HepG2 (cell line): Measurements from ENCODE around the gene SNRNP27. TPM values are rescaled to one million over a fixed set of nuclear protein-coding genes. Genes with fewer than 3 reads are reported as not detected.

ENCODE experiments used
- AHR ChIP-seq: IDR thresholded peaks from 2 replicates; pipeline ENCODE4 v1.6.1; 2018; ENCODE audit warnings: missing genetic modification reagents, missing compliant biosample characterization
- CEBPB ChIP-seq: IDR thresholded peaks from 2 replicates; pipeline ENCODE4 v1.6.1; 2011; ENCODE audit warnings: low read depth, low read length, improper control_type of control experiment, borderline replicate concordance
- EP300 ChIP-seq, 3 experiments: sonication (generic) in 1 of 3; formaldehyde crosslinking in 1 of 3; IDR thresholded peaks; 2 replicates each; pipeline versions ENCODE4 v1.5.1 to v1.6.1; 2011 to 2020; ENCODE audit warnings: low read depth in 2 of 3, low read length in 2 of 3, borderline replicate concordance in 1 of 3, improper control_type of control experiment in 1 of 3, mild to moderate bottlenecking in 1 of 3, missing genetic modification reagents in 1 of 3, moderate library complexity in 1 of 3
- FOXJ3 ChIP-seq: sonication (generic); formaldehyde crosslinking; IDR thresholded peaks from 2 replicates; pipeline ENCODE4 v1.4.0; 2020; ENCODE audit warnings: missing genetic modification reagents, mild to moderate bottlenecking, borderline replicate concordance
- GMEB2 ChIP-seq: IDR thresholded peaks from 2 replicates; pipeline ENCODE4 v1.6.1; 2016; ENCODE audit warnings: missing biosample characterization, missing genetic modification reagents, low read depth
- KAT7 ChIP-seq: IDR thresholded peaks from 2 replicates; pipeline ENCODE4 v1.6.1; 2018; ENCODE audit warnings: borderline replicate concordance, missing compliant biosample characterization
- MYNN ChIP-seq: sonication (generic); formaldehyde crosslinking; IDR thresholded peaks from 2 replicates; pipeline ENCODE4 v1.4.0; 2020; ENCODE audit warnings: mild to moderate bottlenecking, low read depth, missing genetic modification reagents
- PCBP1 ChIP-seq: fragments of 200-400 bp; formaldehyde crosslinking; IDR thresholded peaks from 2 replicates; pipeline ENCODE4 v1.6.1; 2017; ENCODE audit warnings: mild to moderate bottlenecking, low read depth, low read length, borderline replicate concordance
- PHB2 ChIP-seq: fragments of 450-650 bp; IDR thresholded peaks from 2 replicates; pipeline ENCODE4 v1.6.1; 2018; ENCODE audit not compliant: partially characterized antibody
- SAFB2 ChIP-seq: sonication (generic); formaldehyde crosslinking; IDR thresholded peaks from 2 replicates; pipeline ENCODE4 v1.5.1; 2020; ENCODE audit warnings: missing genetic modification reagents, low read depth, mild to moderate bottlenecking, borderline replicate concordance
- STAT5B ChIP-seq: sonication (generic); formaldehyde crosslinking; IDR thresholded peaks from 2 replicates; pipeline ENCODE4 v1.4.0; 2020; ENCODE audit warnings: missing genetic modification reagents
- TEF ChIP-seq: sonication (generic); formaldehyde crosslinking; IDR thresholded peaks from 2 replicates; pipeline ENCODE4 v1.5.0; 2020; ENCODE audit warnings: missing genetic modification reagents
- THAP7 ChIP-seq: sonication (generic); formaldehyde crosslinking; IDR thresholded peaks from 2 replicates; pipeline ENCODE4 v1.8.1; 2023; ENCODE audit warnings: mild to moderate bottlenecking, missing genetic modification reagents
- TRIM24 ChIP-seq: sonication (generic); formaldehyde crosslinking; IDR thresholded peaks from 2 replicates; pipeline ENCODE4 v1.8.0; 2022; ENCODE audit warnings: mild to moderate bottlenecking, missing genetic modification reagents
- ZNF136 ChIP-seq: sonication (generic); formaldehyde crosslinking; IDR thresholded peaks from 2 replicates; pipeline ENCODE4 v1.8.1; 2022; ENCODE audit warnings: low read depth, mild to moderate bottlenecking, moderate library complexity, missing genetic modification reagents
- ZNF205 ChIP-seq: IDR thresholded peaks from 2 replicates; pipeline ENCODE4 v1.6.1; 2018; ENCODE audit warnings: missing biosample characterization, missing genetic modification reagents
- ZNF768 ChIP-seq: sonication (generic); formaldehyde crosslinking; IDR thresholded peaks from 2 replicates; pipeline ENCODE4 v1.4.0; 2020; ENCODE audit warnings: missing genetic modification reagents
- ZNF772 ChIP-seq: sonication (generic); formaldehyde crosslinking; IDR thresholded peaks from 2 replicates; pipeline ENCODE4 v1.5.0; 2020; ENCODE audit warnings: mild to moderate bottlenecking, missing genetic modification reagents
- ZSCAN9 ChIP-seq: IDR thresholded peaks from 2 replicates; pipeline ENCODE4 v1.6.1; 2016; ENCODE audit warnings: borderline replicate concordance
- polyA plus RNA-seq, 8 experiments: library from polyadenylated mRNA; depleted of rRNA in 3 of 8; stranded (reverse) in 7 of 8; unstranded in 1 of 8; fragments of >200 nt; fragmentation: Illumina TruSeq in 4 of 8; extraction: Trizol in 4 of 8; gene quantifications; 2 replicates each; pipeline versions ENCODE4 v1.2.1 to v1.2.3, GENCODE V29; 2011 to 2016; ENCODE audit warnings: low read depth in 4 of 8, missing spikeins in 1 of 8, mixed read lengths in 1 of 8; ENCODE audit not compliant: insufficient read depth in 1 of 8
- total RNA-seq, 5 experiments: library from RNA; depleted of rRNA; stranded (reverse); fragments of >200 nt; fragmentation: Illumina TruSeq; extraction: Trizol; gene quantifications; 2 replicates each; pipeline ENCODE4 v1.2.3, GENCODE V29; 2016; ENCODE audit warnings: low read depth in 1 of 5
- TF ChIP-seq, protein P1 (sequence below): sonication (generic); formaldehyde crosslinking; IDR thresholded peaks from 2 replicates; pipeline ENCODE4 v1.4.0; 2020; ENCODE audit warnings: missing genetic modification reagents
- TF ChIP-seq, protein P2 (sequence below): sonication (generic); formaldehyde crosslinking; IDR thresholded peaks from 2 replicates; pipeline ENCODE4 v1.4.0; 2020; ENCODE audit warnings: missing genetic modification reagents
- TF ChIP-seq, protein P3 (sequence below): sonication (generic); formaldehyde crosslinking; IDR thresholded peaks from 2 replicates; pipeline ENCODE4 v1.4.0; 2020; ENCODE audit warnings: missing genetic modification reagents, borderline replicate concordance

SNRNP27 gene
- total and polyA plus RNA-seq, 2 of the 13 experiments (the other 11 are each of a cell fraction or from before 2014, with no cell fraction given): 49.8 to 54.6 TPM

GRCh38 chr2:69926849-69927515, 33.2 kb downstream of the SNRNP27 start (continued):
- TF ChIP-seq TEF: no peak
- no peak for TF ChIP-seq SAFB2 (CRISPR knock-in tag)
- no peak for TF ChIP-seq KAT7 (CRISPR knock-in tag)
- TF ChIP-seq ZNF205 (CRISPR knock-in tag): 0 out of 2 replicates have a peak, but pooled peaks have one; percentile 28
- no peak for TF ChIP-seq ZNF768 (CRISPR knock-in tag)
- TF ChIP-seq AHR (CRISPR knock-in tag): no peak
- peak; percentile 78 for TF ChIP-seq TRIM24 (CRISPR knock-in tag)
- TF ChIP-seq GMEB2: no peak
- TF ChIP-seq THAP7: no peak
- no peak for TF ChIP-seq MYNN (CRISPR knock-in tag)
- no peak for TF ChIP-seq ZSCAN9
- peak; percentile 89; a peak in 3 of 4 replicates for TF ChIP-seq EP300 (IDR thresholded peaks at IDR 0.05; ENCODE audit: low read depth in 2 of 2, low read length in 2 of 2)
- TF ChIP-seq EP300 (CRISPR knock-in tag; IDR thresholded peaks at IDR 0.05; ENCODE audit: borderline replicate concordance): no peak; the same call in 1 of the 2 replicates
- TF ChIP-seq ZNF772: no peak
- TF ChIP-seq FOXJ3: no peak; the same call in 1 of the 2 replicates
- no peak for TF ChIP-seq PHB2
- TF ChIP-seq CEBPB: peak; percentile 100
- TF ChIP-seq ZNF136 (CRISPR knock-in tag): no peak
- TF ChIP-seq, protein P1, sequence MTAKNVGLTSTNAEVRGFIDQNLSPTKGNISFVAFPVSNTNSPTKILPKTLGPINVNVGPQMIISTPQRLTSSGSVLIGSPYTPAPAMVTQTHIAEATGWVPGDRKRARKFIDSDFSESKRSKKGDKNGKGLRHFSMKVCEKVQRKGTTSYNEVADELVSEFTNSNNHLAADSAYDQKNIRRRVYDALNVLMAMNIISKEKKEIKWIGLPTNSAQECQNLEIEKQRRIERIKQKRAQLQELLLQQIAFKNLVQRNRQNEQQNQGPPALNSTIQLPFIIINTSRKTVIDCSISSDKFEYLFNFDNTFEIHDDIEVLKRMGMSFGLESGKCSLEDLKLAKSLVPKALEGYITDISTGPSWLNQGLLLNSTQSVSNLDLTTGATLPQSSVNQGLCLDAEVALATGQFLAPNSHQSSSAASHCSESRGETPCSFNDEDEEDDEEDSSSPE (CRISPR knock-in tag): peak; percentile 17; the same call in 1 of the 2 replicates
- TF ChIP-seq STAT5B (CRISPR knock-in tag): no peak
- TF ChIP-seq, protein P2, sequence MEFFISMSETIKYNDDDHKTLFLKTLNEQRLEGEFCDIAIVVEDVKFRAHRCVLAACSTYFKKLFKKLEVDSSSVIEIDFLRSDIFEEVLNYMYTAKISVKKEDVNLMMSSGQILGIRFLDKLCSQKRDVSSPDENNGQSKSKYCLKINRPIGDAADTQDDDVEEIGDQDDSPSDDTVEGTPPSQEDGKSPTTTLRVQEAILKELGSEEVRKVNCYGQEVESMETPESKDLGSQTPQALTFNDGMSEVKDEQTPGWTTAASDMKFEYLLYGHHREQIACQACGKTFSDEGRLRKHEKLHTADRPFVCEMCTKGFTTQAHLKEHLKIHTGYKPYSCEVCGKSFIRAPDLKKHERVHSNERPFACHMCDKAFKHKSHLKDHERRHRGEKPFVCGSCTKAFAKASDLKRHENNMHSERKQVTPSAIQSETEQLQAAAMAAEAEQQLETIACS (CRISPR knock-in tag): no peak
- TF ChIP-seq PCBP1: no peak
- TF ChIP-seq, protein P3, sequence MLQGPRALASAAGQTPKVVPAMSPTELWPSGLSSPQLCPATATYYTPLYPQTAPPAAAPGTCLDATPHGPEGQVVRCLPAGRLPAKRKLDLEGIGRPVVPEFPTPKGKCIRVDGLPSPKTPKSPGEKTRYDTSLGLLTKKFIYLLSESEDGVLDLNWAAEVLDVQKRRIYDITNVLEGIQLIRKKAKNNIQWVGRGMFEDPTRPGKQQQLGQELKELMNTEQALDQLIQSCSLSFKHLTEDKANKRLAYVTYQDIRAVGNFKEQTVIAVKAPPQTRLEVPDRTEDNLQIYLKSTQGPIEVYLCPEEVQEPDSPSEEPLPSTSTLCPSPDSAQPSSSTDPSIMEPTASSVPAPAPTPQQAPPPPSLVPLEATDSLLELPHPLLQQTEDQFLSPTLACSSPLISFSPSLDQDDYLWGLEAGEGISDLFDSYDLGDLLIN (CRISPR knock-in tag): no peak
